ENCODE measurements around the gene CRYAB.

DNA sequence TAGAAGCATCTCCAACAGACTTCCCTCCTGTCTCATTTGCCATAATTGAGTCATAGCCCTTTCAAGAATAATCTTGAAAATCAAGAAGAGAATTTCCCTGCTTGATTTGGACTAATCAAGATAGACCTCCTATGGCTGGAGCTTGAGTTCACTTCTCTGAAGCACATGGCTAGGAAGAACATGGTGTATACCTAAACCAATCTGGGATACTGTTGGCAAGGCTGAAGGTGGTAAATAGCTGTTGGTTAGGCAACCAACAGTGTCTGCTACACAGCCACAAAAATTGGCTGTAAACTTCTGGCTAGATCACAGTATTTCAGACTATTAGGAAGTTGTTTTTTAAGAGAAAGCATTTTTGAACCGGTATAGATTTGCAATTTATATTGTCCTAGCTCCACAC lies 4.9 kb downstream of the CRYAB start:
- TF ChIP-seq TAF1 (conservative IDR thresholded peaks at IDR 0.05) (no peak), CTCF (IDR thresholded peaks at IDR 0.05; ENCODE audit: low read depth, low read length, missing input control) (no peak), YY1 (IDR thresholded peaks at IDR 0.05) (no peak), EGR1 (IDR thresholded peaks at IDR 0.05; ENCODE audit: low read depth in 2 of 2) (no peak), RAD21 (IDR thresholded peaks at IDR 0.05) (no peak), REST (IDR thresholded peaks at IDR 0.05) (no peak), FOXA2 (IDR thresholded peaks at IDR 0.05) (no peak), RXRA (IDR thresholded peaks at IDR 0.05) (no peak), GABPA (IDR thresholded peaks at IDR 0.05 in 1 of 2, conservative IDR thresholded peaks at IDR 0.05 in 1 of 2) (no peak), HNF4G (IDR thresholded peaks at IDR 0.05) (no peak), HNF4A (conservative IDR thresholded peaks at IDR 0.05) (no peak), JUND (IDR thresholded peaks at IDR 0.05) (no peak)
- TF ChIP-seq, protein P1, sequence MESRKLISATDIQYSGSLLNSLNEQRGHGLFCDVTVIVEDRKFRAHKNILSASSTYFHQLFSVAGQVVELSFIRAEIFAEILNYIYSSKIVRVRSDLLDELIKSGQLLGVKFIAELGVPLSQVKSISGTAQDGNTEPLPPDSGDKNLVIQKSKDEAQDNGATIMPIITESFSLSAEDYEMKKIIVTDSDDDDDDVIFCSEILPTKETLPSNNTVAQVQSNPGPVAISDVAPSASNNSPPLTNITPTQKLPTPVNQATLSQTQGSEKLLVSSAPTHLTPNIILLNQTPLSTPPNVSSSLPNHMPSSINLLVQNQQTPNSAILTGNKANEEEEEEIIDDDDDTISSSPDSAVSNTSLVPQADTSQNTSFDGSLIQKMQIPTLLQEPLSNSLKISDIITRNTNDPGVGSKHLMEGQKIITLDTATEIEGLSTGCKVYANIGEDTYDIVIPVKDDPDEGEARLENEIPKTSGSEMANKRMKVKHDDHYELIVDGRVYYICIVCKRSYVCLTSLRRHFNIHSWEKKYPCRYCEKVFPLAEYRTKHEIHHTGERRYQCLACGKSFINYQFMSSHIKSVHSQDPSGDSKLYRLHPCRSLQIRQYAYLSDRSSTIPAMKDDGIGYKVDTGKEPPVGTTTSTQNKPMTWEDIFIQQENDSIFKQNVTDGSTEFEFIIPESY (IDR thresholded peaks at IDR 0.05): no peak
- TF ChIP-seq, protein P2, sequence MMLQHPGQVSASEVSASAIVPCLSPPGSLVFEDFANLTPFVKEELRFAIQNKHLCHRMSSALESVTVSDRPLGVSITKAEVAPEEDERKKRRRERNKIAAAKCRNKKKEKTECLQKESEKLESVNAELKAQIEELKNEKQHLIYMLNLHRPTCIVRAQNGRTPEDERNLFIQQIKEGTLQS (IDR thresholded peaks at IDR 0.05): no peak
